Duodenal mucosa (tissue), 2 donors: ENCODE measurements around the gene MTCH1.
"Not testable (repeated sequence)": the region's sequence is repeated elsewhere in the genome, so short reads cannot be mapped to it uniquely, and the experiment has no call there.

Experiments used
- H3K27ac ChIP-seq: one replicate; pipeline ENCODE4 v1.7.0; 2013; ENCODE audit warnings: low read depth, low read length
- H3K27me3 ChIP-seq, 2 donors: one replicate each; pipeline ENCODE4 v1.7.0; 2013; ENCODE audit warnings: low read length in 2 of 2, control low read depth in 1 of 2; ENCODE audit not compliant: insufficient read depth in 2 of 2, control insufficient read depth in 1 of 2
- H3K36me3 ChIP-seq, 2 donors: one replicate each; pipeline ENCODE4 v1.7.0; 2013; ENCODE audit warnings: low read length in 2 of 2, control low read depth in 1 of 2; ENCODE audit not compliant: insufficient read depth in 2 of 2, control insufficient read depth in 1 of 2
- H3K4me1 ChIP-seq, 2 donors: one replicate each; pipeline ENCODE4 v1.7.0; 2013; ENCODE audit warnings: low read length in 2 of 2, control low read depth in 1 of 2; ENCODE audit not compliant: insufficient read depth in 2 of 2, control insufficient read depth in 1 of 2
- H3K4me3 ChIP-seq, 2 donors: one replicate each; pipeline ENCODE4 v1.7.0; 2013; ENCODE audit warnings: low read length in 2 of 2, low read depth in 1 of 2
- H3K9ac ChIP-seq, 2 donors: one replicate each; pipeline ENCODE4 v1.7.0; 2013; ENCODE audit warnings: low read length in 2 of 2, low read depth in 1 of 2
- H3K9me3 ChIP-seq, 2 donors: one replicate each; pipeline ENCODE4 v1.7.0; 2013; ENCODE audit warnings: low read length in 2 of 2, control low read depth in 1 of 2; ENCODE audit not compliant: control insufficient read depth in 1 of 2

MTCH1 gene

DNA sequence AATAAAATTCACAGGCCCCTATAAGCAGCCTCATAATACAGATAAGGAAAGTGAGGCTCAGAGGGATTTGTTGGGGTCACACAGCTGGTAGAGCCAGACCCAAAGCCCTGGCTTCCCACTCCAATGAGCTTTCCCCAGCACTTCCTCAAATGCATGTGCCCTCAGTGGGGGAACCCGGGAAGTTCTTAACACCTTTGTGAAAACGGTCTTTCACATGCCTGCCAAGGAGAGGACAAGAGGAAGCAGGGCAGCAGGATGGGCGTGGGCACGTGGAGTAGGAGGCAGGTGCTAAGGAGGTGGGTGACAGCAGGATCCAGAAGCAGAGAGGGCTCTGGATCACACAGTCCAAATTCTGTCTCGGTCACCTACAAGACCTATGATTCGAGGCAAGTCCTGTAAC lies 30.9 kb downstream of the MTCH1 start:
- Histone ChIP-seq H3K27ac (no peak overlapping the region), H3K9me3 (no peaks in the 10 kb centered on the region), H3K36me3 (no peaks in the 10 kb centered on the region), H3K27me3 (no peaks in the 10 kb centered on the region), H3K4me1 (peaks cover 4 to 9% of the 10 kb centered on the region in 2 donors), H3K9ac (no peak overlapping the region), H3K4me3 (no peak overlapping the region)

DNA sequence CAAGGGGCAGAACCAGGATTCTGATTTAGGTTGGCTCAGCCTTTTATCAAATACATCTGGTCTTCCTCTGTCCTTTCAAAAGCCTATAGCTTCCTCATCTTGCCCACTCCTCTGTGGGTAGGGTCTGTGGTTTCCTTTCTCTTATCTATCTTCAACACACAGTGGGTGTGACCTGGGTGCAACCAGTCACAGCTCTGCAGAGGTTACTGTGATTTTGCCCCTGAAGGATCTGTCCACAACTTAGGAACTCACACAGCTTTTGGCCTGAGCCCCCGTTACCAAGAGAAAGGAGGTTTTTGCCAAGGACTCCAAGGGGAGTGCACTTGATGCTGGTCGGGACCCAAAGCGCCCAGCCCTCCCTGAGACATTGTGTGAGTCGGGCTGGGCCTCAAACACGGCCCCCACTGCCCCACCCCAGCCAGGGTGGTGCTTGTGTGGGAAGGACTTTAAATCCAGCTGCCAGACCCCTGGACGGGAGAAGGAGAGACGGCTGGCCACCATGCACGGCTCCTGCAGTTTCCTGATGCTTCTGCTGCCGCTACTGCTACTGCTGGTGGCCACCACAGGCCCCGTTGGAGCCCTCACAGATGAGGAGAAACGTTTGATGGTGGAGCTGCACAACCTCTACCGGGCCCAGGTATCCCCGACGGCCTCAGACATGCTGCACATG lies 31.6 kb downstream of the MTCH1 start, which contains the start of gene PI16:
Gene PI16 (plus strand): TSS at position 477 of the 670 bp plus-strand sequence. CDS start 23 bp downstream, at position 500.
- H3K36me3 ChIP-seq = no peaks in the 10 kb centered on the region

DNA sequence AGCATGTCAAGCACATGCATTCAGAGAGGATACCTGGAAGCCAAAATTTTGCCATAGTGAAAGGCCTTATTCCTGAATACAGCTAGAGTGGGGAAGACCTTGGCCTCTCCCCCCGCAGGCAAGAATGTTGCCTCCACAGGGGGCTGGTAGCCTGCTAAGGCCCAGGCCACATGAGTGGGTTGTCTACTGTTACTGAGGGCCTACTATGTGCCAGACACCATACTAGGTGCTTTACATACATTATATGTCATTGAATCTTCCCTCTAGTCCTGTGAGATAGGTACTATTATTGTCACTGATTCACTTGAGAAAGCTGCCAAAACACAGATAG lies 32.1 kb downstream of the MTCH1 start:
- Histone ChIP-seq H3K36me3 (no peaks in the 10 kb centered on the region), H3K4me1 (peaks cover 0 to 5% of the 10 kb centered on the region in 2 donors), H3K27me3 (no peaks in the 10 kb centered on the region), H3K27ac (no peak overlapping the region), H3K9me3 (no peaks in the 10 kb centered on the region), H3K9ac (no peak overlapping the region), H3K4me3 (no peak overlapping the region)

More for the DNA sequence above, 31.6 kb downstream of the MTCH1 start, which contains the start of gene PI16:
- H3K27ac ChIP-seq = no peak within 1 kb of the TSS
- peaks cover 0 to 5% of the 10 kb centered on the region in 2 donors for H3K4me1 ChIP-seq
- no peak within 1 kb of the TSS for H3K4me3 ChIP-seq
- H3K9me3 ChIP-seq = no peaks in the 10 kb centered on the region
- no peaks in the 10 kb centered on the region for H3K27me3 ChIP-seq
- no peak within 1 kb of the TSS for H3K9ac ChIP-seq

DNA sequence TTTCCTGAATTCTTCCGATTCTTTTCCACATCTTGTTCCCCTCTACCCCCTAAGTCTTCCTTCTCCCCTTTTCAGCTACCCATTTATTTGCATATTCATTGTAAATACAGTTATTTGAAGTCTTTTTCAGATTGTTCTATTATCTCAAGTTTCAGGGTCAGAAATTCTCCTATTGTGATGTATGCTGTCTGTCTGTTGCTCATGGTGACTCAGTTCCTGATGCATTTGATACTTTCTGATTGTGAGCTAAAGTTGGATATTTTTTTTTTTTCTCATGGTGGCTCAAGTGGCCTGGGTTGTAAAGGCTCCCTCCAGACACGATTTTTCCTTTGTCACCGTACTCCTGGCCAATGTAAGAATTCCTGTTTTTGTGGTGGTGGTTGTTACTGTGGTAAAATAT lies 36.4 kb downstream of the MTCH1 start:
- Histone ChIP-seq H3K4me3 (no peak overlapping the region), H3K9ac (no peak overlapping the region), H3K9me3 (no peaks in the 10 kb centered on the region), H3K27ac (no peak overlapping the region), H3K27me3 (no peaks in the 10 kb centered on the region), H3K36me3 (no peaks in the 10 kb centered on the region), H3K4me1 (no peaks in the 10 kb centered on the region)

DNA sequence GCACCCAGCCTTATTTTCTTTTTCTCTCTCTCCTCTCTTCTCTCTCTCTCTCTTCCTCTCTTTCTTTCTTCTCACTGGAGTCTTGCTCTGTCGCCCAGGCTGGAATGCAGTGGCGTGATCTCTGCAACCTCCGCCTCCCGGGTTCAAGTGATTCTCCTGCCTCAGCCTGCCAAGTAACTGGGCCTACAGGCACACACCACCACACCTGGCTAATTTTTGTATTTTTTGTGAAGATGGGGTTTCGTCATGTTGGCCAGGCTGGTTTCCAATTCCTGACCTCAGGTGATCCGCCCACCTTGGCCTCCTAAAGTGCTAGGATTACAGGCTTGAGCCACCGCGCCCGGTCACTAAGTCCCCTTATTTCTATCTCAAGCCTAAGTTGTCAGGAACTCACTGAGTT lies 36.9 kb downstream of the MTCH1 start:
- not testable (repeated sequence) for H3K36me3 ChIP-seq, H3K9ac ChIP-seq, H3K4me3 ChIP-seq, H3K4me1 ChIP-seq, H3K27me3 ChIP-seq, H3K27ac ChIP-seq, H3K9me3 ChIP-seq

DNA sequence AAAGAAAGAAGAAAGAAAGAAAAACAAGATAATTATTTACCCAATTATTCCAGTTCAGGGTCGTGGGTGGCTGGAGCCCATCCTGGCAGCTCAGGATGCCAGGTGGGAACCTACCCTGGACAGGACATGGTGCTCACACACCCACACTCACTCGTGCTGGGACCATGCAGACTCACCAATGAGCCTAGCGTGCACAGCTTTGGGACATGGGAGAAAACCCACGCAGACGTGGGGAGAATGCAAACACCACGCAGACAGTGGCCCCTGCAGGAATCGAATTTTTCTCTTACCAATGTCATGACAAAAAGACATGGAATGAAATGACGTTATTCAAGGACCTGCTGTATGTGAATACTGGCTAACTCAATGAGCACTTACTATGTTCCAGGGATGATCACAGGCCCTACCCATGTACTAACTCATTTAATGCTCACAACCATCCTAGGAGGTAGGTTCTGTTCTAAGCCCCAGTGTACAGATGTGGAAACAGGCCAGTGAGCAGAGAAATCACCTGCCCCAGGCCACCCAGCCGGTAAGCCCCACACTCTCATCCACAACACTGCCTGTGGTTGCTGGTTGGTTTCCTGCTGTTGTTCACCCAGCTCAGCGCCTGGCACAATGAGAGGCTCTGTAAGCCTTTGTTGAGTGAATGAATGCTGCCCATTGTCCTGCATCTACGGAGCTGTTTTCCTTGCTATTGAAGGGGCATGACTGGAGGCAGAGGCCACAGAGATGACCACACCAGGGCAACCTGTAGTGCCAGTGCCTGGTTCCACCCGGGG lies 38.2 kb downstream of the MTCH1 start:
- H3K4me1 ChIP-seq = no peaks in the 10 kb centered on the region
- no peaks in the 10 kb centered on the region for H3K27me3 ChIP-seq
- H3K4me3 ChIP-seq = no peak overlapping the region
- no peaks in the 10 kb centered on the region for H3K36me3 ChIP-seq
- no peaks in the 10 kb centered on the region for H3K9me3 ChIP-seq
- no peak overlapping the region for H3K9ac ChIP-seq
- no peak overlapping the region for H3K27ac ChIP-seq

DNA sequence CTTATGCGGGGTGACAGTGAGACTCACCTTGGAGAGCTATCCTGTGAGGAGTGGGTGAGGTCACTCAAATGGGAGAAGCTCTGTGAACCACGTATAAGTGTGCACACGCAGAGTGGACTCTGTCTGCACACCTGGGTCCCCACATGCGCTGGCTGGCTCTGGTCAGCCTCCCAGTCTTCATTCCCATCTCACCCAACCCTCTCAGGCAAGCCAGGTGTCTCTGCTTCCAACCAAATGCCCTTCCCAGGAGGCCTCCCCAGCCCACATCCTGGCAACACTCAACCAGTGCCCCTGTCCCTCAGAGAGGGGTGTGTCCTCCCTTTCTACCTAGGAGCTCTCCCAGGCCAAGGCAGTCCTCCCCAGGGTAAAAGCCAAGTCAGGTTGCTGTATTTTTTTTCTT lies 39.5 kb downstream of the MTCH1 start:
- H3K4me3 ChIP-seq = no peak overlapping the region
- H3K27me3 ChIP-seq = no peaks in the 10 kb centered on the region
- H3K9me3 ChIP-seq = no peaks in the 10 kb centered on the region
- H3K36me3 ChIP-seq = no peaks in the 10 kb centered on the region
- H3K27ac ChIP-seq = no peak overlapping the region
- H3K9ac ChIP-seq = no peak overlapping the region
- H3K4me1 ChIP-seq = no peaks in the 10 kb centered on the region

DNA sequence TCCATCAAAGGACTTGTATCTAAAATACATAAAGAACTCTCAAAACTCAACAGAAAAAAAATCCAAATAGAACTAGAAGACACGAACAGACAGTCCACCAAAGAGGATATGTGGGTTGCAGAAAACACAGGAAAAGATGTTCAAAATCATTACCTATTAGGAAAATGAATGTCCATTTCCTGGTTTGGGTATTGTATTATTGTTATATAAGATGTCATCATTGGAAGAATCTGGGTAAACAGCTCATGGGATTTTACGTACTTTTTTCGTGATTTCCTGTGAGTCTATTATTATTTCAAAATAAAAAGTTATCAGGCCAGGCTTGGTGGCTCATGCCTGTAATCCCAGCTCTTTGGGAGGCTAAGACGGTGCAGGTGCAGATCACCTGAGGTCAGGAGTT lies 40.7 kb downstream of the MTCH1 start:
- no peaks in the 10 kb centered on the region for H3K4me1 ChIP-seq

DNA sequence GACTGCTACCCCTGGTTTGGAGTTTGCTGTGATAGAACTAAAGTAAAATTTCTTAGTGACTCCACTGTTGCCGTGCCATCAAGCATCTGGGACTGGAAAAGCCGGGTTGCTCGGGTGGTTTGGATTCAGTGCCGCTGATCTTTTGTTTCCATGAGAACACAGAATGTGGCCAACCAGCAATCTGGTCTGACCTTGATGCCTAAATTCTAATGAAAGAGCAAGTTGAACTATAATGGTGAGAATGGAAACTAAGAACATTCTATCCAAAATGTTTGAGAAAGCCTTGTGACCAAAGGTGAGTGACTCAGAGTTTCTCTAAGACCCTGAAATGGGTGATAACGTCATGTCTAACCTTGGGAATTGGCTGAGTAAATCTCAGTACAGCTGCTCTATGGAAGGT lies 41.3 kb downstream of the MTCH1 start:
- no peaks in the 10 kb centered on the region for H3K4me1 ChIP-seq
- no peaks in the 10 kb centered on the region for H3K9me3 ChIP-seq
- no peak overlapping the region for H3K4me3 ChIP-seq
- no peak overlapping the region for H3K9ac ChIP-seq
- no peaks in the 10 kb centered on the region for H3K27me3 ChIP-seq
- H3K36me3 ChIP-seq = no peaks in the 10 kb centered on the region
- H3K27ac ChIP-seq = no peak overlapping the region

More for the DNA sequence above, 40.7 kb downstream of the MTCH1 start:
- Histone ChIP-seq H3K36me3 (no peaks in the 10 kb centered on the region), H3K9ac (no peak overlapping the region), H3K27ac (no peak overlapping the region), H3K9me3 (no peaks in the 10 kb centered on the region), H3K4me3 (no peak overlapping the region), H3K27me3 (no peaks in the 10 kb centered on the region)

DNA sequence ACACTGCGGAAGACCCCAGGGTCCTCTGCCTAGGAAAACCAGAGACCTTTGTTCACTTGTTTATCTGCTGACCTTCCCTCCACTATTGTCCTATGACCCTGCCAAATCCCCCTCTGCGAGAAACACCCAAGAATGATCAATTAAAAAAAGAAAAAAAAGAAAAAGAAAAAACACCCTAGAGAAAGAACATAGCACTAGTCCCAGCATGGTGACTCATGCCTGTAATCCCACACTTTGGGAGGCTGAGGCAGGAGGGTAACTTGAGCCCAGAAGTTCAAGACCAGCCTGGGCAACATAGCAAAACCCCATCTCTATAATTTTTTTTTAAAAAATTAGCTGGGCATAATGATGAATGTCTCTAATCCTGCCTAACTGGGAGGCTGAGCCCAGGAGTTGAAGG lies 43.7 kb downstream of the MTCH1 start:
- not testable (repeated sequence) for H3K4me3 ChIP-seq, H3K9ac ChIP-seq, H3K36me3 ChIP-seq, H3K9me3 ChIP-seq, H3K27ac ChIP-seq, H3K27me3 ChIP-seq, H3K4me1 ChIP-seq
